ENCODE data around the gene PIGW. TPM values are rescaled to one million over a fixed set of nuclear protein-coding genes. Genes with fewer than 3 reads are reported as not detected.

Gene PIGW
- total RNA-seq, 1 experiment from 2014 or later = 21.7 TPM

- TF ChIP-seq FOXP4 (CRISPR knock-in tag; IDR thresholded peaks at IDR 0.05) = no peak
- no peak for TF ChIP-seq ZNF219 (CRISPR knock-in tag; IDR thresholded peaks at IDR 0.05; ENCODE audit: borderline replicate concordance)
- no peak for TF ChIP-seq E2F5 (CRISPR knock-in tag; IDR thresholded peaks at IDR 0.05)
Observed at GRCh38 chr17:36529121-36529520, 5.7 kb upstream of the PIGW start (continued).

GRCh38 chr17:36532435-36532975 lies 2.3 kb upstream of the PIGW start:
- ChIA-PET POLR2A (no interaction called here), CTCF (no interaction called here)
- peaks cover 13% of the 10 kb centered on the region for H3K4me1 Mint-ChIP-seq
- H3K9me3 Mint-ChIP-seq = no peaks in the 10 kb centered on the region
- H3K4me3 Mint-ChIP-seq = peak overlapping the region; percentile 48
- H3K27ac Mint-ChIP-seq = no peak overlapping the region
- peaks cover 48% of the 10 kb centered on the region for H3K36me3 Mint-ChIP-seq
- TF ChIP-seq ZNF396 (CRISPR knock-in tag; IDR thresholded peaks at IDR 0.05; ENCODE audit: borderline replicate concordance) (no peak), ZNF671 (CRISPR knock-in tag; IDR thresholded peaks at IDR 0.05) (no peak), ZBTB21 (CRISPR knock-in tag; IDR thresholded peaks at IDR 0.05; ENCODE audit: borderline replicate concordance) (no peak), GRHL2 (CRISPR knock-in tag; IDR thresholded peaks at IDR 0.05; ENCODE audit: insufficient replicate concordance, severe bottlenecking) (no peak), FOXJ3 (CRISPR knock-in tag; IDR thresholded peaks at IDR 0.05; ENCODE audit: borderline replicate concordance) (no peak), ETV6 (CRISPR knock-in tag; IDR thresholded peaks at IDR 0.05) (no peak), AFF4 (CRISPR knock-in tag; IDR thresholded peaks at IDR 0.05; ENCODE audit: borderline replicate concordance) (no peak), HMGXB4 (CRISPR knock-in tag; IDR thresholded peaks at IDR 0.05) (no peak), ZSCAN18 (CRISPR knock-in tag; IDR thresholded peaks at IDR 0.05) (no peak), CBFB (CRISPR knock-in tag; IDR thresholded peaks at IDR 0.05; ENCODE audit: low read depth) (no peak), ATF1 (CRISPR knock-in tag; IDR thresholded peaks at IDR 0.05) (no peak), ZMAT4 (CRISPR knock-in tag; IDR thresholded peaks at IDR 0.05) (no peak), ERG (CRISPR knock-in tag; IDR thresholded peaks at IDR 0.05) (no peak), E2F5 (CRISPR knock-in tag; IDR thresholded peaks at IDR 0.05) (no peak), ZNF232 (CRISPR knock-in tag; IDR thresholded peaks at IDR 0.05) (no peak), KAT7 (CRISPR knock-in tag; IDR thresholded peaks at IDR 0.05; ENCODE audit: borderline replicate concordance) (no peak)
- TF ChIP-seq, protein P1, sequence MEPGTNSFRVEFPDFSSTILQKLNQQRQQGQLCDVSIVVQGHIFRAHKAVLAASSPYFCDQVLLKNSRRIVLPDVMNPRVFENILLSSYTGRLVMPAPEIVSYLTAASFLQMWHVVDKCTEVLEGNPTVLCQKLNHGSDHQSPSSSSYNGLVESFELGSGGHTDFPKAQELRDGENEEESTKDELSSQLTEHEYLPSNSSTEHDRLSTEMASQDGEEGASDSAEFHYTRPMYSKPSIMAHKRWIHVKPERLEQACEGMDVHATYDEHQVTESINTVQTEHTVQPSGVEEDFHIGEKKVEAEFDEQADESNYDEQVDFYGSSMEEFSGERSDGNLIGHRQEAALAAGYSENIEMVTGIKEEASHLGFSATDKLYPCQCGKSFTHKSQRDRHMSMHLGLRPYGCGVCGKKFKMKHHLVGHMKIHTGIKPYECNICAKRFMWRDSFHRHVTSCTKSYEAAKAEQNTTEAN (CRISPR knock-in tag; IDR thresholded peaks at IDR 0.05) = no peak
- TF ChIP-seq, protein P2, sequence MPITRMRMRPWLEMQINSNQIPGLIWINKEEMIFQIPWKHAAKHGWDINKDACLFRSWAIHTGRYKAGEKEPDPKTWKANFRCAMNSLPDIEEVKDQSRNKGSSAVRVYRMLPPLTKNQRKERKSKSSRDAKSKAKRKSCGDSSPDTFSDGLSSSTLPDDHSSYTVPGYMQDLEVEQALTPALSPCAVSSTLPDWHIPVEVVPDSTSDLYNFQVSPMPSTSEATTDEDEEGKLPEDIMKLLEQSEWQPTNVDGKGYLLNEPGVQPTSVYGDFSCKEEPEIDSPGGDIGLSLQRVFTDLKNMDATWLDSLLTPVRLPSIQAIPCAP (CRISPR knock-in tag; IDR thresholded peaks at IDR 0.05) = no peak
- no peak for ATAC-seq
- DNase-seq (ENCODE audit: low spot score) = no peak
- H3K27me3 Mint-ChIP-seq (ENCODE audit: low read depth) = no peaks in the 10 kb centered on the region

Measured in WTC11 (cell line).